Retinal pigment epithelial cell (primary cell): ENCODE data around the gene PDE4D.

ENCODE experiments used
- DNase-seq: peaks from one replicate; pipeline ENCODE4 v3.0.0-alpha.2; 2010; ENCODE audit warnings: low read depth
- H3K4me3 ChIP-seq: 2 replicates; pipeline ENCODE4 v1.5.1; 2011; ENCODE audit warnings: mild to moderate bottlenecking, low read length, control low read depth, moderate library complexity
- CTCF ChIP-seq: conservative IDR thresholded peaks from 2 replicates; pipeline ENCODE4 v1.5.1; 2011; ENCODE audit warnings: low read depth, low read length, control low read depth, inconsistent platforms

Gene PDE4D

DNA sequence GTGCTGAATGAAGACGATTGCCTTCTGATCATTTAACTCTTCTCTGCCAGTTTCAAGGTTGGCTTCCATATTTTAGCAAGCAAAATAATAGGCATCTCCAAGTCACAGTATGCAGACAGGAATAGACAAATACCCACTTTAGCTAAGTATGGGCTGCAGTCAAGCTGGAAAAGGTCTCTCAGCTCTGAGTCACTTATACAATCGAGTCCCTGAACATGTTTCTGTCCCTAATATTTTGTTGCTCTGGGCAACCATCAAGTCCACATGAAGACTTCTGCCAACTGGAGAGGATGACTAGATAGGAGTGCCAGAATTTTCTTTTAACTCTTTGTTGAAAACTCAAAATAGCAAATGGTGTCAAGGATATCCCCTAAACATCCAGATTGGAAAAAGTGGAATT, 735.4 kb downstream of the PDE4D start:
- TF ChIP-seq CTCF = no peak
- no peak for DNase-seq

DNA sequence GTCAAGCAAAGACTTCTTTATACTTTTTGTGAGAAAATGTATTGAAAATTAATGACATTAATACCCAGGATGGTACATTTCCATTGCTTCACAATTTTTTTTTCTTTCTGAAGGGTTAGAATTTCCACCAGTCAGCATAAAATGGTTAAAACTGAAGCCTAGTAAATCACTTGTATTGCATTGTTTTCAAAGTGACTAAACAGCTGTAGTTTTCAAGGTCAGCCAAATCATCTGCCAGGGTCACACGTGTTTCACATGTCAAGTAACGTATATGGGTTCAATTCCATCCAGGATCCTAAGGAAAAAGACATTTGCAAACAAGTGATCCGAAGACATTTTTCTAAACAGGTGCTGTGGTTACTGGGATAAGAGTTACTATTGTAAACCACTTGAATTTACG, 736.5 kb downstream of the PDE4D start:
- no peak overlapping the region for H3K4me3 ChIP-seq
- TF ChIP-seq CTCF = no peak
- no peak for DNase-seq

More for the DNA sequence above, 735.4 kb downstream of the PDE4D start:
- no peak overlapping the region for H3K4me3 ChIP-seq

- no peak for TF ChIP-seq CTCF
- DNase-seq = no peak
- H3K4me3 ChIP-seq = no peak overlapping the region
Measured at GRCh38 chr5:59152701-59153245, 740.8 kb downstream of the PDE4D start.

- DNase-seq = no peak
- no peak for TF ChIP-seq CTCF
- H3K4me3 ChIP-seq = no peak overlapping the region
Measured at GRCh38 chr5:59151162-59151889, 742.2 kb downstream of the PDE4D start.

- TF ChIP-seq CTCF = no peak
- H3K4me3 ChIP-seq = no peak overlapping the region
- DNase-seq = no peak
Measured at GRCh38 chr5:59149827-59150226, 743.7 kb downstream of the PDE4D start.

- DNase-seq = no peak
- no peak overlapping the region for H3K4me3 ChIP-seq
- TF ChIP-seq CTCF = no peak
Measured at GRCh38 chr5:59149271-59149670, 744.3 kb downstream of the PDE4D start.

- TF ChIP-seq CTCF = no peak
- H3K4me3 ChIP-seq = no peak overlapping the region
- no peak for DNase-seq
Measured at GRCh38 chr5:59146729-59147128, 746.8 kb downstream of the PDE4D start.
